IMR-90 (cell line): ENCODE data around the gene PYCR2. TPM values are rescaled to one million over a fixed set of nuclear protein-coding genes. Genes with fewer than 3 reads are reported as not detected.

Experiments
- ATAC-seq: fragments of 200-7000 bp; cut with Tn5 transposase; 2 replicates; pipeline ENCODE4 v1.9.1; 2020; ENCODE audit warnings: low read depth, mild to moderate bottlenecking, moderate library complexity
- BruUV-seq: library from RNA; stranded (reverse); fragments of 400-500 nt; replicated peaks from 2 replicates; lab custom pipeline; 2021; lab: Mats Ljungman, UMichigan
- CTCF ChIA-PET: fragments of 300-600 bp; formaldehyde crosslinking; extraction: SDS; loops from one replicate; lab custom pipeline; 2021; ENCODE audit warnings: antibody characterized with exemption; lab: Yijun Ruan, JAX
- POLR2A ChIA-PET: fragments of 300-600 bp; sonication (Branson Sonifier 250); formaldehyde crosslinking; loops from one replicate; lab custom pipeline; 2022; ENCODE audit warnings: antibody characterized with exemption; ENCODE audit not compliant: unreplicated experiment; lab: Charles Lee
- DNase-seq: peaks from one replicate; pipeline ENCODE4 v3.0.0; 2013
- H2AFZ ChIP-seq: replicated peaks from 2 replicates; pipeline ENCODE3; 2013; ENCODE audit warnings: low read length, mild to moderate bottlenecking; ENCODE audit not compliant: poor library complexity
- H2AK5ac ChIP-seq: 2 replicates; pipeline ENCODE4 v1.6.1; 2013; ENCODE audit warnings: low read depth, low read length, inconsistent platforms
- H2AK9ac ChIP-seq: replicated peaks from 2 replicates; pipeline ENCODE3; 2013; ENCODE audit warnings: mild to moderate bottlenecking, low read depth, low read length, moderate library complexity; ENCODE audit not compliant: poor library complexity
- H2BK120ac ChIP-seq: 2 replicates; pipeline ENCODE4 v1.6.1; 2013; ENCODE audit warnings: low read depth, low read length, inconsistent platforms
- H2BK15ac ChIP-seq: 3 replicates; pipeline ENCODE4 v1.6.1; 2013; ENCODE audit warnings: low read depth, low read length, inconsistent platforms
- H2BK20ac ChIP-seq: 2 replicates; pipeline ENCODE4 v1.6.1; 2013; ENCODE audit warnings: low read depth, mild to moderate bottlenecking, inconsistent platforms, low read length, moderate library complexity
- H2BK5ac ChIP-seq: 2 replicates; pipeline ENCODE4 v1.6.1; 2013; ENCODE audit warnings: mild to moderate bottlenecking, low read depth, low read length, inconsistent platforms; ENCODE audit not compliant: poor library complexity, severe bottlenecking
- H3K14ac ChIP-seq: replicated peaks from 2 replicates; pipeline ENCODE4 v1.6.1; 2013; ENCODE audit warnings: low read depth, low read length, inconsistent platforms
- H3K18ac ChIP-seq: 2 replicates; pipeline ENCODE4 v1.6.1; 2013; ENCODE audit warnings: low read depth, low read length, control low read depth
- H3K23ac ChIP-seq: 2 replicates; pipeline ENCODE4 v1.6.1; 2013; ENCODE audit warnings: low read depth, low read length, inconsistent platforms
- H3K27ac ChIP-seq: 2 replicates; pipeline ENCODE4 v1.5.1; 2013; ENCODE audit warnings: mild to moderate bottlenecking, control low read depth, low read length; ENCODE audit not compliant: insufficient read depth
- H3K27me3 ChIP-seq: 2 replicates; pipeline ENCODE4 v1.6.1; 2013; ENCODE audit warnings: low read length; ENCODE audit not compliant: control insufficient read depth, insufficient read depth
- H3K36me3 ChIP-seq: 2 replicates; pipeline ENCODE4 v1.6.1; 2013; ENCODE audit warnings: low read length, mixed read lengths; ENCODE audit not compliant: control insufficient read depth, insufficient read depth
- H3K4ac ChIP-seq: 2 replicates; pipeline ENCODE4 v1.6.1; 2013; ENCODE audit warnings: low read depth, low read length, inconsistent platforms
- H3K4me1 ChIP-seq: 2 replicates; pipeline ENCODE4 v1.6.1; 2013; ENCODE audit warnings: low read length, mixed read lengths; ENCODE audit not compliant: control insufficient read depth, insufficient read depth
- H3K4me2 ChIP-seq: 2 replicates; pipeline ENCODE4 v1.6.1; 2013; ENCODE audit warnings: low read depth, mild to moderate bottlenecking, control low read depth, low read length, moderate library complexity
- H3K4me3 ChIP-seq: 2 replicates; pipeline ENCODE4 v1.5.1; 2013; ENCODE audit warnings: low read depth, mild to moderate bottlenecking, control low read depth, low read length, moderate library complexity; ENCODE audit not compliant: insufficient read depth
- H3K56ac ChIP-seq: 2 replicates; pipeline ENCODE4 v1.6.1; 2013; ENCODE audit warnings: low read length, inconsistent platforms; ENCODE audit not compliant: insufficient read depth; ENCODE audit errors: extremely low read depth
- H3K79me1 ChIP-seq, 2 experiments: 2 replicates each; pipeline ENCODE4 v1.6.1; 2013; ENCODE audit warnings: low read length in 2 of 2, inconsistent platforms in 1 of 2, low read depth in 1 of 2
- H3K9ac ChIP-seq: 2 replicates; pipeline ENCODE4 v1.6.1; 2013; ENCODE audit warnings: low read depth, low read length, control low read depth
- H3K9me1 ChIP-seq: 2 replicates; pipeline ENCODE4 v1.6.1; 2013; ENCODE audit warnings: low read length, inconsistent platforms; ENCODE audit not compliant: insufficient read depth
- H3K9me3 ChIP-seq: 2 replicates; pipeline ENCODE4 v1.6.1; 2013; ENCODE audit warnings: low read length; ENCODE audit not compliant: control insufficient read depth, insufficient read depth
- H4K20me1 ChIP-seq: 2 replicates; pipeline ENCODE4 v1.6.1; 2013; ENCODE audit warnings: low read length, inconsistent platforms; ENCODE audit not compliant: insufficient read depth
- H4K5ac ChIP-seq: 2 replicates; pipeline ENCODE4 v1.6.1; 2013; ENCODE audit warnings: mild to moderate bottlenecking, low read depth, low read length, control low read depth
- H4K8ac ChIP-seq, 2 experiments: 2 replicates each; pipeline ENCODE4 v1.6.1; 2013; ENCODE audit warnings: low read depth in 2 of 2, low read length in 2 of 2, control low read depth in 1 of 2, inconsistent platforms in 1 of 2
- H4K91ac ChIP-seq: 2 replicates; pipeline ENCODE4 v1.6.1; 2013; ENCODE audit warnings: low read depth, low read length, inconsistent platforms; ENCODE audit not compliant: insufficient read depth
- BHLHE40 ChIP-seq: fragments of 150-350 bp; IDR thresholded peaks from 2 replicates; pipeline ENCODE4 v1.6.1; 2016; ENCODE audit warnings: mild to moderate bottlenecking, low read depth, low read length
- CHD1 ChIP-seq: IDR thresholded peaks from 2 replicates; pipeline ENCODE4 v1.6.1; 2012; ENCODE audit warnings: low read depth, low read length, improper control_type of control experiment
- FOS ChIP-seq: fragments of 150-350 bp; IDR thresholded peaks from 2 replicates; pipeline ENCODE4 v1.6.1; 2016; ENCODE audit warnings: low read depth, low read length
- MAFK ChIP-seq: IDR thresholded peaks from 2 replicates; pipeline ENCODE4 v1.6.1; 2012; ENCODE audit warnings: low read depth, low read length, improper control_type of control experiment
- MXI1 ChIP-seq: IDR thresholded peaks from 2 replicates; pipeline ENCODE4 v1.6.1; 2012; ENCODE audit warnings: low read depth, mild to moderate bottlenecking, low read length, moderate library complexity, borderline replicate concordance
- NFE2L2 ChIP-seq: fragments of 150-350 bp; IDR thresholded peaks from 2 replicates; pipeline ENCODE4 v1.6.1; 2016; ENCODE audit warnings: low read depth, mild to moderate bottlenecking, low read length
- RCOR1 ChIP-seq: IDR thresholded peaks from 2 replicates; pipeline ENCODE4 v1.6.1; 2012; ENCODE audit warnings: mild to moderate bottlenecking, low read length, improper control_type of control experiment; ENCODE audit not compliant: insufficient replicate concordance
- RFX5 ChIP-seq: IDR thresholded peaks from 2 replicates; pipeline ENCODE4 v1.8.0; 2012; ENCODE audit warnings: low read depth, mild to moderate bottlenecking, low read length, moderate library complexity
- SMC3 ChIP-seq: fragments of 150-350 bp; IDR thresholded peaks from 2 replicates; pipeline ENCODE4 v1.6.1; 2016; ENCODE audit warnings: low read depth, mild to moderate bottlenecking, antibody characterized with exemption, low read length, moderate library complexity
- WGBS, 2 experiments: methylation state at CpG; one replicate each; pipeline versions ENCODE4 v1.1.5 to v1.1.7; 2013; ENCODE audit warnings: missing lambda C conversion rate in 2 of 2; ENCODE audit not compliant: insufficient read length in 1 of 2; ENCODE audit errors: extremely low coverage in 2 of 2; 5-methylcytosine and 5-hydroxymethylcytosine counted together
- dilution Hi-C: fragments of 300-500 bp; cut with HindIII; formaldehyde crosslinking; loops from one replicate; pipeline ENCODE4 v1.14.3; 2018; ENCODE audit warnings: low sequenced_read_pairs; ENCODE audit not compliant: unreplicated experiment
- in situ Hi-C: fragments of 300-500 bp; cut with MboI; formaldehyde crosslinking; loops from 3 replicates; pipeline ENCODE4 v1.14.3; 2019; ENCODE audit warnings: low sequenced_read_pairs, inconsistent platforms, mixed read lengths
- intact Hi-C: fragments of 100-400 bp; cut with micrococcal nuclease; formaldehyde crosslinking; loops from 2 replicates; pipeline ENCODE4 v1.10.0; 2022
- polyA plus RNA-seq, 3 experiments: library from polyadenylated mRNA; depleted of rRNA; stranded (reverse); fragments of >200 nt; gene quantifications; 2 replicates each; pipeline ENCODE4 v1.2.3, GENCODE V29; 2012; ENCODE audit warnings: low replicate concordance in 1 of 3
- total RNA-seq: library from RNA; depleted of rRNA; stranded (reverse); fragments of >200 nt; gene quantifications from 2 replicates; pipeline ENCODE4 v1.2.3, GENCODE V29; 2012
- TF ChIP-seq, protein P1 (sequence below): fragments of 150-350 bp; IDR thresholded peaks from 2 replicates; pipeline ENCODE4 v1.6.1; 2017; ENCODE audit warnings: mild to moderate bottlenecking, antibody characterized with exemption, low read length, low read depth
- TF ChIP-seq, protein P2 (sequence below): fragments of 150-350 bp; IDR thresholded peaks from 2 replicates; pipeline ENCODE4 v1.6.1; 2016; ENCODE audit warnings: low read depth, mild to moderate bottlenecking, low read length, moderate library complexity, borderline replicate concordance

PYCR2 gene
- total and polyA plus RNA-seq, 2 of the 4 experiments (the other 2 are of a cell fraction), result 34.4 to 68.1 TPM

DNA sequence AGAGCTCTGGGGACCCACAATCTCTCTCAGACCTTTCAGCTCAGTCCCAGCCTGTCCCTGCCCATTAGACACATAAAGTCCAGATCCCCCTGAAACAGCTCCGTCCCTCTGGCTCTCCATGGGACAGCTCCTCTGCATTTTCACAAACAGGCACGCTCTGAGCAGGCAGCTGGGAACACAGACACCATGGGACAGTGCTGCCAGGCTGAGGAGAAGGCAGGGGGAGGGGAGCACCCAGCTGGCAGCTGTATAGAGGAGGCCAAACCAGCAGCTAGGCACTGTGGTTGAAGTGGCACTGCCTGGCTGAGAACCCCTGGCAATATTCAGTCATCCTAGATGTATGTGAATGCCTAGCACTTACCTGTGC is 43.8 kb downstream of the PYCR2 start:
- H3K27me3 ChIP-seq, result no peaks in the 10 kb centered on the region
- no peak overlapping the region for H2AK5ac ChIP-seq
- no peak overlapping the region for H2AK9ac ChIP-seq
- no peak overlapping the region for H4K8ac ChIP-seq
- H3K4ac ChIP-seq, result no peak overlapping the region
- H3K9me1 ChIP-seq, result peaks cover 11% of the 10 kb centered on the region
- H3K27ac ChIP-seq, result no peak overlapping the region
- H4K91ac ChIP-seq, result no peak overlapping the region
- TSS peak; percentile 43 for BruUV-seq
- no peak overlapping the region for H2BK20ac ChIP-seq
- DNase-seq (no peak), ATAC-seq (no peak)
- intact Hi-C loops, result no loop called here
- H4K5ac ChIP-seq, result no peak overlapping the region
- ChIA-PET CTCF (interaction anchor here (0.9 kb wide), 1 partner anchor 118 kb away, joined by 3 read pairs; no protein-coding TSS in a partner anchor), POLR2A (no interaction called here)
- in situ Hi-C loops, result no loop called here
- H4K20me1 ChIP-seq, result peaks cover 35% of the 10 kb centered on the region
- H2BK120ac ChIP-seq, result no peak overlapping the region
- H3K4me2 ChIP-seq, result no peak overlapping the region
- peaks cover 10% of the 10 kb centered on the region; the same call in 1 of the 2 replicates for H3K36me3 ChIP-seq
- H3K56ac ChIP-seq, result no peak overlapping the region
- H3K18ac ChIP-seq, result no peak overlapping the region
- peaks cover 21 to 71% of the 10 kb centered on the region in 2 experiments for H3K79me1 ChIP-seq
- H3K9ac ChIP-seq, result no peak overlapping the region
- no peak overlapping the region for H3K23ac ChIP-seq
- WGBS, 2 experiments, result 80% methylated on average over 1 of the region's 2 CpGs; no CpG with 5 or more reads in 1 of the 2 experiments
- peaks cover 12% of the 10 kb centered on the region; the same call in 1 of the 2 replicates for H3K4me1 ChIP-seq
- dilution Hi-C loops, result no loop called here
- H2BK15ac ChIP-seq, result no peak overlapping the region
- no peak overlapping the region for H3K4me3 ChIP-seq
- no peaks in the 10 kb centered on the region for H3K9me3 ChIP-seq
- H3K14ac ChIP-seq, result no peak overlapping the region
- no peak overlapping the region for H2AFZ ChIP-seq
- TF ChIP-seq CHD1, result no peak
- no peak for TF ChIP-seq BHLHE40
- TF ChIP-seq RFX5, result no peak
- TF ChIP-seq, protein P1, sequence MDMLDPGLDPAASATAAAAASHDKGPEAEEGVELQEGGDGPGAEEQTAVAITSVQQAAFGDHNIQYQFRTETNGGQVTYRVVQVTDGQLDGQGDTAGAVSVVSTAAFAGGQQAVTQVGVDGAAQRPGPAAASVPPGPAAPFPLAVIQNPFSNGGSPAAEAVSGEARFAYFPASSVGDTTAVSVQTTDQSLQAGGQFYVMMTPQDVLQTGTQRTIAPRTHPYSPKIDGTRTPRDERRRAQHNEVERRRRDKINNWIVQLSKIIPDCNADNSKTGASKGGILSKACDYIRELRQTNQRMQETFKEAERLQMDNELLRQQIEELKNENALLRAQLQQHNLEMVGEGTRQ, result no peak
- no peak for TF ChIP-seq MXI1
- TF ChIP-seq, protein P2, sequence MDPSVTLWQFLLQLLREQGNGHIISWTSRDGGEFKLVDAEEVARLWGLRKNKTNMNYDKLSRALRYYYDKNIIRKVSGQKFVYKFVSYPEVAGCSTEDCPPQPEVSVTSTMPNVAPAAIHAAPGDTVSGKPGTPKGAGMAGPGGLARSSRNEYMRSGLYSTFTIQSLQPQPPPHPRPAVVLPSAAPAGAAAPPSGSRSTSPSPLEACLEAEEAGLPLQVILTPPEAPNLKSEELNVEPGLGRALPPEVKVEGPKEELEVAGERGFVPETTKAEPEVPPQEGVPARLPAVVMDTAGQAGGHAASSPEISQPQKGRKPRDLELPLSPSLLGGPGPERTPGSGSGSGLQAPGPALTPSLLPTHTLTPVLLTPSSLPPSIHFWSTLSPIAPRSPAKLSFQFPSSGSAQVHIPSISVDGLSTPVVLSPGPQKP, result no peak
- no peak for TF ChIP-seq NFE2L2
- no peak for TF ChIP-seq MAFK
- TF ChIP-seq SMC3, result no peak
- TF ChIP-seq RCOR1, result no peak
- TF ChIP-seq FOS, result no peak
- H2BK5ac ChIP-seq, result no peak overlapping the region
